HG03103 (cell line): ENCODE results near the gene STARD10.
"Not testable (repeated sequence)": the region's sequence is repeated elsewhere in the genome, so short reads cannot be mapped to it uniquely, and the experiment has no call there.

Source experiments
- ATAC-seq: cut with Tn5 transposase; IDR thresholded peaks from one replicate; pipeline ENCODE4 v1.9.1; 2021; ENCODE audit warnings: low read depth; ENCODE audit not compliant: unreplicated experiment

STARD10 gene

GRCh38 chr11:72793425-72794367, at the start of gene STARD10:
Gene STARD10 (minus strand): TSS chr11:72794047. CDS start chr11:72781181, 12,866 bp downstream.
- ATAC-seq, result peak; percentile 80

GRCh38 chr11:72842653-72843330, 48.9 kb upstream of the STARD10 start:
- ATAC-seq, result no peak

GRCh38 chr11:72842126-72842525, 48.3 kb upstream of the STARD10 start:
- ATAC-seq, result no peak

- no peak for ATAC-seq
These were observed 47.5 kb upstream of the STARD10 start for GRCh38 chr11:72841397-72841796.

GRCh38 chr11:72840780-72841179, 46.9 kb upstream of the STARD10 start:
- no peak for ATAC-seq

GRCh38 chr11:72838691-72839305, 45.0 kb upstream of the STARD10 start:
- no peak for ATAC-seq

GRCh38 chr11:72836111-72836510, 42.3 kb upstream of the STARD10 start:
- no peak for ATAC-seq

- no peak for ATAC-seq
These were observed 41.1 kb upstream of the STARD10 start for GRCh38 chr11:72834905-72835304.

GRCh38 chr11:72833811-72834493, 40.1 kb upstream of the STARD10 start:
- ATAC-seq, result no peak

GRCh38 chr11:72833083-72833733, 39.4 kb upstream of the STARD10 start:
- no peak for ATAC-seq

- no peak for ATAC-seq
These were observed 38.6 kb upstream of the STARD10 start for GRCh38 chr11:72832301-72833082.

GRCh38 chr11:72831521-72832300, 37.9 kb upstream of the STARD10 start:
- no peak for ATAC-seq

GRCh38 chr11:72829884-72830533, 36.2 kb upstream of the STARD10 start:
- ATAC-seq, result no peak

GRCh38 chr11:72829178-72829577, 35.3 kb upstream of the STARD10 start:
- no peak for ATAC-seq

GRCh38 chr11:72828692-72829101, 34.9 kb upstream of the STARD10 start:
- no peak for ATAC-seq

GRCh38 chr11:72828081-72828567, 34.3 kb upstream of the STARD10 start:
- ATAC-seq, result no peak

- not testable (repeated sequence) for ATAC-seq
These were observed 33.8 kb upstream of the STARD10 start for GRCh38 chr11:72827656-72828055.

- no peak for ATAC-seq
These were observed 33.2 kb upstream of the STARD10 start for GRCh38 chr11:72826942-72827480.
